Measurements from ENCODE around the gene OGFOD3.

Gene OGFOD3

DNA sequence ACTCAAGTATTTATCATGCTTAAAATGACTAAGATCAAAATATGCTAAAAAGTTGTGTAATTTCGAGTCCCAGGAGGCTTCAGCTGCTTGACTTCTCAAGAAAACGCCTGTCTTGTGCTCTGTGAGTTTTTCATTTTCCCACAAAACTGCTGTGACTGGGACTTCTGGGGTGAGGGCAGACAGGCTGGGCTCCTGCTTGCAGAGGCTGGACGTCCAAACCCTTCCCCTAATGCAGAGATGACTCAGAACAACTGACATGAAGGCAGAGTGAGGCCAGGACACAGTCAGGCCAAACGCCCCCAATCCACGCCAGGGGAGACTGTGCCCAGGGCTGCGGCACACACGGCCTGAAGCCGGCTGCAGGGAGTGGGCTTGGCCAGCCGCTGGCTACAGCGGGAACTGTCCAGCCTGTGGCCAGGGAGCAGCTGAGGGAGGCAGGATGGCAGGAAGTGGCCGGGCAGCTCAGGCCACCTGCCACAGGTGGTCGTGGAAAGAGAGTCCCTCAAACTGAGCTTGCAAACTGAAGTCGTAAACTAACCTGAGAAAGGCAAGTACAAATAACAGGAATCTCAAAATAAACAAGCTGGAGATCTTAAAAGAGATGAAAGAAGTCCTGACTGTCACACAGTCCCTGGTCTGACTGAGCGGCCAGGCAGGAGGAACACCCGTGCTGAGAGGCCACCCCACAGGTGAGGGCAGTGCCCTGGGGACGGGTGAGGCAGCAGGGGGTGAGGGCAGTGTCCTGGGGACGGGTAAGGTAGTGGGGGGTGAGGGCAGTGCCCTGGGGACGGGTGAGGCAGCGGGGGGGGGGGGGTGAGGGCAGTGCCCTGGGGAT lies 21.6 kb downstream of the OGFOD3 start:
- H3K27me3 ChIP-seq (ENCODE audit: control insufficient read depth in 2 of 2, insufficient read depth in 2 of 2, low read length in 2 of 2): no peaks in the 10 kb centered on the region
- no peak overlapping the region for H3K9ac ChIP-seq (ENCODE audit: low read depth in 1 of 2, low read length in 2 of 2)
- no peak overlapping the region for H3K4me3 ChIP-seq (ENCODE audit: low read length in 2 of 2)
- H3K4me1 ChIP-seq (ENCODE audit: control insufficient read depth in 2 of 2, insufficient read depth in 2 of 2, low read length in 2 of 2): peaks cover 0 to 3% of the 10 kb centered on the region in 2 donors
- H3K27ac ChIP-seq (ENCODE audit: low read depth in 2 of 2, low read length in 2 of 2): no peak overlapping the region
- H3K36me3 ChIP-seq (ENCODE audit: control insufficient read depth in 2 of 2, insufficient read depth in 2 of 2, low read length in 2 of 2): peaks cover 7 to 21% of the 10 kb centered on the region in 2 donors
- no peaks in the 10 kb centered on the region for H3K9me3 ChIP-seq (ENCODE audit: control insufficient read depth in 2 of 2, low read length in 2 of 2)

DNA sequence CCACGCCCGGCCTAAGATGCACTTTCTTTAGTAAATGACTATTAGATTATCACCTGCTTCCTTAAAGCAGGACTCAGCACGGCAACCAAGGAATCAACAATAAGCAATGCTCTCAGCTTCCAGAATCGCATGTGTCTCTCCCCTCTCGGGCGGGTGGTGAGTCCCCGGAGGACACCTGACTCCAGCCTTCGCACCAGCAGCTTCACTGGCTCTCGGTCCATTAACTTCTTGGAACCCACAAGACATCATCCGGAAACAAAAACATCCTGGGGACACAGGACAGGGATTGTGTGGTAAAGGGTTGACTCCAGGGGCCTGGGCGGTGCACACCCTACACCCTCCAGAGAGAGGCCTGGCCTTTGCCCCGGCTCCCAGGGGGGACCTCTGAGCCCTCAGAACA lies 24.1 kb downstream of the OGFOD3 start:
- H3K4me1 ChIP-seq (ENCODE audit: control insufficient read depth in 2 of 2, insufficient read depth in 2 of 2, low read length in 2 of 2): no peaks in the 10 kb centered on the region
- peaks cover 4 to 19% of the 10 kb centered on the region in 2 donors for H3K36me3 ChIP-seq (ENCODE audit: control insufficient read depth in 2 of 2, insufficient read depth in 2 of 2, low read length in 2 of 2)
- no peak overlapping the region for H3K4me3 ChIP-seq (ENCODE audit: low read length in 2 of 2)
- no peak overlapping the region for H3K9ac ChIP-seq (ENCODE audit: low read depth in 1 of 2, low read length in 2 of 2)
- H3K27ac ChIP-seq (ENCODE audit: low read depth in 2 of 2, low read length in 2 of 2): no peak overlapping the region
- H3K9me3 ChIP-seq (ENCODE audit: control insufficient read depth in 2 of 2, low read length in 2 of 2): no peaks in the 10 kb centered on the region
- no peaks in the 10 kb centered on the region for H3K27me3 ChIP-seq (ENCODE audit: control insufficient read depth in 2 of 2, insufficient read depth in 2 of 2, low read length in 2 of 2)

DNA sequence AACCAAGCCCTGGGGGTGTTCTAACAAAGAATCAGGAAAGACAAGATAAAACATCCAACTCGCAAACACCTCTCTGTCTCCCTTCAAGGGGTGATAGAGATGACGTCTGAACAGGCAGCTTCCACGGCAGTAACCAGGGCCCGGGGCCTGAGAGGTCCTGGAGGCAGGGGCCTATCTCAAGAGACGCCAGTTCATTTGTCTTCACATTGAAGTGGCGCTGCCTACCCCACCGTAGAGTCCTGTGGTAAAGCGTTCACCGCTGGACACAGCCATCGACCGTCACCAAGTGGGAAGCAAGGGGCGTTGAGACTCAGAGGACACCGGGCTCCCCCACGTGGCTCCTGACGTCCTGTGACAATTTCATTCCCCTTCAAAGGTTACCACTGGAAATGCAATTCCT lies 25.4 kb downstream of the OGFOD3 start:
- H3K4me1 ChIP-seq (ENCODE audit: control insufficient read depth in 2 of 2, insufficient read depth in 2 of 2, low read length in 2 of 2): no peaks in the 10 kb centered on the region
- no peak overlapping the region for H3K27ac ChIP-seq (ENCODE audit: low read depth in 2 of 2, low read length in 2 of 2)
- peaks cover 4 to 19% of the 10 kb centered on the region in 2 donors for H3K36me3 ChIP-seq (ENCODE audit: control insufficient read depth in 2 of 2, insufficient read depth in 2 of 2, low read length in 2 of 2)
- no peak overlapping the region for H3K4me3 ChIP-seq (ENCODE audit: low read length in 2 of 2)
- H3K9ac ChIP-seq (ENCODE audit: low read depth in 1 of 2, low read length in 2 of 2): no peak overlapping the region
- peaks cover 2 to 5% of the 10 kb centered on the region in 2 donors for H3K27me3 ChIP-seq (ENCODE audit: control insufficient read depth in 2 of 2, insufficient read depth in 2 of 2, low read length in 2 of 2)
- H3K9me3 ChIP-seq (ENCODE audit: control insufficient read depth in 2 of 2, low read length in 2 of 2): no peaks in the 10 kb centered on the region

DNA sequence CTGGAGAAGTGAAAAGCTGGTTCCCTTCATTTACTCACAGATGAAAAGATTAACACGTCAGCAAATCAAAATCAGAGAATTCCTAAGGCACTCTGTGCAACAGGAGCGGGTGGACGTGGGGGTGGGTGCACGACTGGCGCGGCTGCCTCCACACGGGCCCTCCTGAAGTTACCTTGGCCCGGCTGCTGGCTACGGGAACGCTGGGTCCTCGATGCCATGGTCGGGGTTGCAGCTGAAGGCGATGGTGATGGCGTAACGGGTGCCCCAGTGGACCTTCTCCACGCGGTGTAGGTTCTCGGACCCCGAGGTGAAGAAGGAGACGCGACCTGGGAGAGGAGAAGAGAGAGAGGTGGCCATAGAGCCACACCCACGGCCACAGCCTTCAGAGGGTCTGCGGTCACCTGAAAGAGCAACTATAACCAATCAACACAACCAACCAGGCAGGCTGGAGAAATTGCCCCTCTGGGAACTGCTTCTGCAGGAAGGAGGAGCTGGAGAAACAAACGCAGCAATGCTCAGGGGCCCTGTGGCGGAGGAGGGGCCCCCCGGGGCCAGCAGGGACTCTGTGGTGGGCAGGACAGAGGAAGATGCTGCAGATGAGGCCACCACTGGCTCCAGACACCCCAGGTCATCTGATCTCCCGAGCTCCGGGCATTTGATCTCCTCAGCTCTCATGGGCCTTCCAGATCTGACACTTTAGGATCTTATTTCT lies 26.0 kb downstream of the OGFOD3 start:
- Histone ChIP-seq H3K4me1 (ENCODE audit: control insufficient read depth in 2 of 2, insufficient read depth in 2 of 2, low read length in 2 of 2) (no peaks in the 10 kb centered on the region), H3K36me3 (ENCODE audit: control insufficient read depth in 2 of 2, insufficient read depth in 2 of 2, low read length in 2 of 2) (peaks cover 4 to 16% of the 10 kb centered on the region in 2 donors), H3K9ac (ENCODE audit: low read depth in 1 of 2, low read length in 2 of 2) (no peak overlapping the region)

DNA sequence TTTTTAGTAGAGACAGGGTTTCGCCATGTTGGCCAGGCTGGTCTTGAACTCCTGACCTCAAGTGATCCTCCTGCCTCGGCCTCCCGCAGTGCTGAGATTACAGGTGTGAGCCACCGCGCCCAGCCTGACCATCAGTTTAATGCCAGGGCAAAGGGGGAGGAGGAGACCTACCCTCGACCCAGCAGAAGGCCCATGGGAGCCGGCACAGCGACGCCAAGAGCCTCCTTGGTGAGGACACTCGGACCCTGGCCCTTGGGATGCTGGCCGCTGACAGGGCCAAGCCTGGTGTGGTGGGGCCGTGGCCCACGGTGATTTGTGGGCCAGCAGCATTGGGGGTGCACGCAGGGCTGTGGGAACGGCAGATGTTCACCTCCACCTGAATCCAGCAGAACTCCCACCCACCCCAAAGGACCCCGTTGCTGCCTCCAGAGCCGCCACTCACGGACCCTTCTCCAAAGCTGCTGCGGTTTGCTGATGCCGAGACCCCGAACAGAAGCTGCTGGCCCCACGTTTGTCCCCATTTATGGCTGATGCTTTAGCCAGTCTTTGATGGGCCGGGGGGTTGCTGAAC lies 26.8 kb downstream of the OGFOD3 start:
- Histone ChIP-seq H3K27me3 (ENCODE audit: control insufficient read depth in 2 of 2, insufficient read depth in 2 of 2, low read length in 2 of 2) (peaks cover 11 to 19% of the 10 kb centered on the region in 2 donors), H3K9ac (ENCODE audit: low read depth in 1 of 2, low read length in 2 of 2) (no peak overlapping the region), H3K4me1 (ENCODE audit: control insufficient read depth in 2 of 2, insufficient read depth in 2 of 2, low read length in 2 of 2) (peaks cover 5 to 6% of the 10 kb centered on the region in 2 donors), H3K9me3 (ENCODE audit: control insufficient read depth in 2 of 2, low read length in 2 of 2) (no peaks in the 10 kb centered on the region), H3K36me3 (ENCODE audit: control insufficient read depth in 2 of 2, insufficient read depth in 2 of 2, low read length in 2 of 2) (peaks cover 4 to 16% of the 10 kb centered on the region in 2 donors), H3K27ac (ENCODE audit: low read depth in 2 of 2, low read length in 2 of 2) (no peak overlapping the region), H3K4me3 (ENCODE audit: low read length in 2 of 2) (no peak overlapping the region)

More for the DNA sequence above, 26.0 kb downstream of the OGFOD3 start:
- Histone ChIP-seq H3K27ac (ENCODE audit: low read depth in 2 of 2, low read length in 2 of 2) (no peak overlapping the region), H3K4me3 (ENCODE audit: low read length in 2 of 2) (no peak overlapping the region), H3K27me3 (ENCODE audit: control insufficient read depth in 2 of 2, insufficient read depth in 2 of 2, low read length in 2 of 2) (peaks cover 7 to 11% of the 10 kb centered on the region in 2 donors), H3K9me3 (ENCODE audit: control insufficient read depth in 2 of 2, low read length in 2 of 2) (no peaks in the 10 kb centered on the region)

DNA sequence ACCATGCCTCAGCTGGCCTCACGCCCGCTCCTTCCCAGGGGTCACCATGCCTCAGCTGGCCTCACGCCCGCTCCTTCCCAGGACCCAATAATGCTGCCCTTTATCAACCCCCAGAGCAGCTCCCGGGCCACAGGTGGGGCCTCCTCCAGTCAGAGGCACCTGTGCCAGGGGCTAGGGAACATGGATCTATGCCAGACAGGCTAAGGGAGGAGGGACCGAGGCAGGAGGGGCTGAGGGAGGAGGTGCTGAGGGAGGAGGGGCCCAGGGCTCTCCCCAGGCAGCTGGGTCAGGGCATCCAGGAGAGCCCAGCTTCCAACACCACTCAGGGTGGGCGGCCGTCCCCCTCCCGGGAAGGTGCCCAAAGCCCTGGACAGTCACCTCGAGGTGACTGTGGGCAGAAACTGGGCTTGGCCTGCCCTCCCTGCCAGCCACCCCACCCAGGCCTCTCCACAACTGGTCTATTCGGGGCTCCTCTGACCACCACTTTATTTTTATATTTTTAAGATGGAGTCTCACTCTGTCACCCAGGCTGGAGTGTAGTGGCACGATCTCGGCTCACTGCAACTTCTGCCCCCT lies 27.4 kb downstream of the OGFOD3 start:
- H3K9me3 ChIP-seq (ENCODE audit: control insufficient read depth in 2 of 2, low read length in 2 of 2): no peaks in the 10 kb centered on the region
- peaks cover 4 to 16% of the 10 kb centered on the region in 2 donors for H3K36me3 ChIP-seq (ENCODE audit: control insufficient read depth in 2 of 2, insufficient read depth in 2 of 2, low read length in 2 of 2)
- H3K27me3 ChIP-seq (ENCODE audit: control insufficient read depth in 2 of 2, insufficient read depth in 2 of 2, low read length in 2 of 2): peaks cover 14 to 25% of the 10 kb centered on the region in 2 donors
- H3K4me1 ChIP-seq (ENCODE audit: control insufficient read depth in 2 of 2, insufficient read depth in 2 of 2, low read length in 2 of 2): peaks cover 5 to 7% of the 10 kb centered on the region in 2 donors
- no peak overlapping the region for H3K27ac ChIP-seq (ENCODE audit: low read depth in 2 of 2, low read length in 2 of 2)
- no peak overlapping the region for H3K4me3 ChIP-seq (ENCODE audit: low read length in 2 of 2)
- no peak overlapping the region for H3K9ac ChIP-seq (ENCODE audit: low read depth in 1 of 2, low read length in 2 of 2)

DNA sequence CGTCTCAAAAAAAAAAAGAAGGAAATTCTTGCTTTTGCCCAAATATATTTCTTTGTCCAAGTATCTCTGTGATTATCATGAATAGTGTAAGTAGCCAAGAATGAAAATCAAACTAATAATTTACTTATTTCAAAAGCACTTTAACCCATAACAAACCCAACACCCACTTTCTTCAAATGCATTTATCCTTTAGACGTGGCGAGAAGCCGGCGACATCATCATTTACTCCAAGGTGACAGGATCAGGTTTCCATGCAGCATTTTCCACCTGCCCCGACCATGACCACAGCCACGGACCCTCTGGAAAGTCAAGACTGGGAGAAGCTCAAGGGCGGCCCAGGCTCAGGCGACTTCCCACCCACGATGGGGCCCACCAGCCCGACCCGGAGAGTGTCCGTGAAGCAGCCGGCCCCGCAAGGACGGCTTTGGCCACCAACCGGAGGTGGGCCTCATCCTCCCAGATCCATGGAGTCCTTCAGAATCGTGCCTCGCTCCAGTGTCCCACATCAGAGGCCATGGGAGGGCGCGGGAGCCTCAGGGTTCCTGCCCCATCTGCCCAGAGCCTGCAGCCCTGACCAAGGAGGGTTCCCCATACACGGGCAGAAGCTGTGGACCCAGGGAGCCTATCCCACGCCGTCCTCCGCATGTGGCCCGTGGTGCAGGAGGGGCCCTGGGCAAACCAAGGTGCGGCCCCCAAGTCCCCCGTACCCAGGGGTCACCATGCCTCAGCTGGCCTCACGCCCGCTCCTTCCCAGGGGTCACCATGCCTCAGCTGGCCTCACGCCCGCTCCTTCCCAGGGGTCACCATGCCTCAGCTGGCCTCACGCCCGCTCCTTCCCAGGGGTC lies 28.1 kb downstream of the OGFOD3 start:
- H3K27ac ChIP-seq (ENCODE audit: low read depth in 2 of 2, low read length in 2 of 2): no peak overlapping the region
- no peaks in the 10 kb centered on the region for H3K9me3 ChIP-seq (ENCODE audit: control insufficient read depth in 2 of 2, low read length in 2 of 2)
- H3K27me3 ChIP-seq (ENCODE audit: control insufficient read depth in 2 of 2, insufficient read depth in 2 of 2, low read length in 2 of 2): peaks cover 14 to 29% of the 10 kb centered on the region in 2 donors
- no peak overlapping the region for H3K4me3 ChIP-seq (ENCODE audit: low read length in 2 of 2)
- H3K36me3 ChIP-seq (ENCODE audit: control insufficient read depth in 2 of 2, insufficient read depth in 2 of 2, low read length in 2 of 2): peaks cover 4 to 16% of the 10 kb centered on the region in 2 donors
- H3K9ac ChIP-seq (ENCODE audit: low read depth in 1 of 2, low read length in 2 of 2): no peak overlapping the region
- H3K4me1 ChIP-seq (ENCODE audit: control insufficient read depth in 2 of 2, insufficient read depth in 2 of 2, low read length in 2 of 2): peaks cover 5 to 7% of the 10 kb centered on the region in 2 donors

DNA sequence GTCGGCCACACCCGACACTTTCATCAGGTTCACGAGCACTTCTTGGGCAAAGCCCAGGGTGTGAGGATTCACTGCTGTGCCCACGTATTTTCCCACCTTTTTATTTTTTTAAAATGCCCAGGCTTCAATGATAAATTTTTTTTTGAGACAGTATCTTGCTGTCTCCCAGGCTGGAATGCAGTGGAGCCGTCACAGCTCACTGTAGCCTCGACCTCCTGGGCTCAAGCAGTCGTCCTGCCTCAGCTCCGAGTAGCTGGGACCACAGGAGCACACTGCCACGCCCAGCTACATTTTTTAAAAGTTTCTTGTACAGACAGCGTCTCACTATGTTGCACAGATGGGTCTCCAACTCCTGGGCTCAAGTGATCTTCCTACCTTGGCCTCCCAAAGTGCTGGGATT lies 29.0 kb downstream of the OGFOD3 start:
- Histone ChIP-seq H3K4me1 (ENCODE audit: control insufficient read depth in 2 of 2, insufficient read depth in 2 of 2, low read length in 2 of 2) (peaks cover 5 to 13% of the 10 kb centered on the region in 2 donors), H3K27ac (ENCODE audit: low read depth in 2 of 2, low read length in 2 of 2) (no peak overlapping the region), H3K27me3 (ENCODE audit: control insufficient read depth in 2 of 2, insufficient read depth in 2 of 2, low read length in 2 of 2) (peaks cover 19 to 35% of the 10 kb centered on the region in 2 donors), H3K36me3 (ENCODE audit: control insufficient read depth in 2 of 2, insufficient read depth in 2 of 2, low read length in 2 of 2) (peaks cover 4 to 15% of the 10 kb centered on the region in 2 donors), H3K9ac (ENCODE audit: low read depth in 1 of 2, low read length in 2 of 2) (no peak overlapping the region), H3K4me3 (ENCODE audit: low read length in 2 of 2) (no peak overlapping the region), H3K9me3 (ENCODE audit: control insufficient read depth in 2 of 2, low read length in 2 of 2) (no peaks in the 10 kb centered on the region)

DNA sequence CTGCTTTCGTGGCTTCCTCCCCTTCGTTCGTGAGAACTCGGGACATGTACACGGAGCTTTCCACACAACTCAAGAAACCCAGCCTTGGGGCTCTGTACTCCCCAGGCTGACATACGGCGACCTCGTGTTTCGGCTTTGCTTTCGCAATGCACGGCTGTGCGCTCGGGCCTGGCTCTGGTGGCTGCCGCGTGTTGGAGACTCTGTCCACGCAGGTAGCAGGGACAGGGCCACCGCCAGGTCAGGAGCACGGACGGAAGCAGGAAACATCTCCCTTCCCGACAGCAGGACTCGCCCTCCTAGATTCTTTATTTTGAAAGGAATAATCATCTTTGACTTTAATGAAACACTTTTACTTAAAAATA lies 29.5 kb downstream of the OGFOD3 start:
- H3K36me3 ChIP-seq (ENCODE audit: control insufficient read depth in 2 of 2, insufficient read depth in 2 of 2, low read length in 2 of 2): peaks cover 4 to 12% of the 10 kb centered on the region in 2 donors
- peaks cover 5 to 14% of the 10 kb centered on the region in 2 donors for H3K4me1 ChIP-seq (ENCODE audit: control insufficient read depth in 2 of 2, insufficient read depth in 2 of 2, low read length in 2 of 2)
- no peak overlapping the region for H3K9ac ChIP-seq (ENCODE audit: low read depth in 1 of 2, low read length in 2 of 2)

More for the DNA sequence above, 29.5 kb downstream of the OGFOD3 start:
- peaks cover 19 to 35% of the 10 kb centered on the region in 2 donors for H3K27me3 ChIP-seq (ENCODE audit: control insufficient read depth in 2 of 2, insufficient read depth in 2 of 2, low read length in 2 of 2)
- no peaks in the 10 kb centered on the region for H3K9me3 ChIP-seq (ENCODE audit: control insufficient read depth in 2 of 2, low read length in 2 of 2)
- H3K27ac ChIP-seq (ENCODE audit: low read depth in 2 of 2, low read length in 2 of 2): no peak overlapping the region
- H3K4me3 ChIP-seq (ENCODE audit: low read length in 2 of 2): no peak overlapping the region
